ENCODE results near the gene ALMS1. TPM values are rescaled to one million over a fixed set of nuclear protein-coding genes. Genes with fewer than 3 reads are reported as not detected.

ALMS1 gene
- 30.7 and 32.5 TPM in 2 replicates for total RNA-seq

GRCh38 chr2:73385504-73386341 is at the start of gene ALMS1:
Gene ALMS1 (plus strand): TSS chr2:73385836. CDS start chr2:73385869, 33 bp downstream.

GRCh38 chr2:73642338-73643018 is 256.8 kb downstream of the ALMS1 start, which contains the start of gene NAT8:
Gene NAT8 (minus strand): TSS chr2:73642422. CDS start chr2:73641628, 794 bp downstream.

Other genes starting within 250 kb of the ALMS1 start
- gene NOTO, start 183.3 kb upstream of the ALMS1 start, total RNA-seq = not detected in 2 replicates
- 19.3 and 22.0 TPM in 2 replicates for gene SMYD5, start 171.6 kb upstream of the ALMS1 start, total RNA-seq
- 11.1 and 12.0 TPM in 2 replicates for gene PRADC1, start 152.6 kb upstream of the ALMS1 start, total RNA-seq
- 186 and 191 TPM in 2 replicates for gene CCT7, start 151.5 kb upstream of the ALMS1 start, total RNA-seq
- 1.3 and 1.4 TPM in 2 replicates for gene FBXO41, start 101.4 kb upstream of the ALMS1 start, total RNA-seq
- not detected in 2 replicates for gene EGR4, start 92.3 kb upstream of the ALMS1 start, total RNA-seq